PFSK-1 (cell line): ENCODE measurements around the gene SCNN1G.

Source experiments
- FOXP2 ChIP-seq: optimal IDR thresholded peaks from 2 replicates; pipeline ENCODE3; 2011; ENCODE audit warnings: borderline replicate concordance, control low read depth, inconsistent platforms; ENCODE audit not compliant: insufficient read depth; ENCODE audit errors: extremely low read length, extremely low read depth
- POLR2AphosphoS5 ChIP-seq: IDR thresholded peaks from 2 replicates; pipeline ENCODE4 v1.6.1; 2012; ENCODE audit warnings: low read depth, mild to moderate bottlenecking, control low read depth, low read length, moderate library complexity
- TAF1 ChIP-seq: IDR thresholded peaks from 2 replicates; pipeline ENCODE4 v1.6.1; 2012; ENCODE audit warnings: low read length, control low read depth, borderline replicate concordance; ENCODE audit not compliant: insufficient read depth

GRCh38 chr16:23194497-23195221 lies 12.1 kb downstream of the SCNN1G start:
- no peak for TF ChIP-seq TAF1
- TF ChIP-seq FOXP2 = no peak
- no peak for TF ChIP-seq POLR2AphosphoS5
